ENCODE data around the gene CD8B. TPM values are rescaled to one million over a fixed set of nuclear protein-coding genes. Genes with fewer than 3 reads are reported as not detected.

Gene CD8B
- total RNA-seq, 4 donors from 2014 or later = 0.23 to 2.2 TPM; not detected in 2

- no peak overlapping the region for H3K4me3 ChIP-seq
- no peak for ATAC-seq
- H3K27me3 ChIP-seq = no peaks in the 10 kb centered on the region
- H3K4me1 ChIP-seq = no peaks in the 10 kb centered on the region
- H3K36me3 ChIP-seq = peaks cover 0 to 1% of the 10 kb centered on the region in 2 donors
- TF ChIP-seq POLR2A (IDR thresholded peaks at IDR 0.05) = no peak
- no peak for TF ChIP-seq CTCF (IDR thresholded peaks at IDR 0.05 in 4 of 5, conservative IDR thresholded peaks at IDR 0.05 in 1 of 5)
- intact Hi-C loops (cut with DNase I; ENCODE audit: low total_unique reads) = no loop called here
- in situ Hi-C loops (cut with MboI; ENCODE audit: low sequenced_read_pairs in 4 of 4) = no loop called here
- no peak overlapping the region for H3K27ac ChIP-seq
- DNase-seq = no peak
- no peaks in the 10 kb centered on the region for H3K9me3 ChIP-seq
Observed at GRCh38 chr2:86779971-86780370, 81.7 kb downstream of the CD8B start.

- Histone ChIP-seq H3K36me3 (peaks cover 0 to 11% of the 10 kb centered on the region in 2 donors), H3K4me3 (no peak overlapping the region), H3K4me1 (no peaks in the 10 kb centered on the region), H3K27ac (no peak overlapping the region), H3K9me3 (no peaks in the 10 kb centered on the region), H3K27me3 (no peaks in the 10 kb centered on the region)
- no peak for ATAC-seq
- intact Hi-C loops (cut with DNase I; ENCODE audit: low total_unique reads) (no loop called here), in situ Hi-C loops (cut with MboI; ENCODE audit: low sequenced_read_pairs in 4 of 4) (no loop called here)
- no peak for DNase-seq
- no peak for TF ChIP-seq CTCF (IDR thresholded peaks at IDR 0.05 in 4 of 5, conservative IDR thresholded peaks at IDR 0.05 in 1 of 5)
- TF ChIP-seq POLR2A (IDR thresholded peaks at IDR 0.05) = no peak
Observed at GRCh38 chr2:86778957-86779356, 82.7 kb downstream of the CD8B start.

- TF ChIP-seq CTCF (IDR thresholded peaks at IDR 0.05 in 4 of 5, conservative IDR thresholded peaks at IDR 0.05 in 1 of 5) (no peak), POLR2A (IDR thresholded peaks at IDR 0.05) (no peak)
- no peak for ATAC-seq
- DNase-seq = no peak
- peaks cover 0 to 35% of the 10 kb centered on the region in 2 donors for H3K36me3 ChIP-seq
- no peaks in the 10 kb centered on the region for H3K4me1 ChIP-seq
- in situ Hi-C loops (cut with MboI; ENCODE audit: low sequenced_read_pairs in 4 of 4) = no loop called here
- no peaks in the 10 kb centered on the region for H3K27me3 ChIP-seq
- intact Hi-C loops (cut with DNase I; ENCODE audit: low total_unique reads) = no loop called here
- no peaks in the 10 kb centered on the region for H3K9me3 ChIP-seq
- H3K27ac ChIP-seq = no peak overlapping the region
- H3K4me3 ChIP-seq = no peak overlapping the region
Observed at GRCh38 chr2:86776532-86776931, 85.2 kb downstream of the CD8B start.

- Histone ChIP-seq H3K27me3 (no peaks in the 10 kb centered on the region), H3K4me3 (no peak overlapping the region), H3K36me3 (peaks cover 0 to 47% of the 10 kb centered on the region in 2 donors), H3K27ac (no peak overlapping the region), H3K4me1 (no peaks in the 10 kb centered on the region), H3K9me3 (no peaks in the 10 kb centered on the region)
- DNase-seq (no peak), ATAC-seq (no peak)
- intact Hi-C loops (cut with DNase I; ENCODE audit: low total_unique reads) = no loop called here
- TF ChIP-seq POLR2A (IDR thresholded peaks at IDR 0.05) = no peak
- TF ChIP-seq CTCF (IDR thresholded peaks at IDR 0.05 in 4 of 5, conservative IDR thresholded peaks at IDR 0.05 in 1 of 5) = no peak
- in situ Hi-C loops (cut with MboI; ENCODE audit: low sequenced_read_pairs in 4 of 4) = no loop called here
Observed at GRCh38 chr2:86775338-86775737, 86.3 kb downstream of the CD8B start.

GRCh38 chr2:86774862-86775261, 86.8 kb downstream of the CD8B start:
- Histone ChIP-seq H3K9me3 (no peaks in the 10 kb centered on the region), H3K4me1 (no peaks in the 10 kb centered on the region), H3K27me3 (no peaks in the 10 kb centered on the region), H3K36me3 (peaks cover 0 to 50% of the 10 kb centered on the region in 2 donors), H3K27ac (no peak overlapping the region), H3K4me3 (no peak overlapping the region)
- no peak for TF ChIP-seq CTCF (IDR thresholded peaks at IDR 0.05 in 4 of 5, conservative IDR thresholded peaks at IDR 0.05 in 1 of 5)
- TF ChIP-seq POLR2A (IDR thresholded peaks at IDR 0.05) = no peak
- intact Hi-C loops (cut with DNase I; ENCODE audit: low total_unique reads) = no loop called here
- ATAC-seq = no peak
- no peak for DNase-seq
- in situ Hi-C loops (cut with MboI; ENCODE audit: low sequenced_read_pairs in 4 of 4) = no loop called here

All from gastrocnemius medialis (tissue), 4 donors.